Measurements from ENCODE around the gene RNH1. TPM values are rescaled to one million over a fixed set of nuclear protein-coding genes. Genes with fewer than 3 reads are reported as not detected.

RNH1 gene
- total and polyA plus RNA-seq, 2 of the 8 experiments (the other 6 are each of a cell fraction or from before 2014, with no cell fraction given) = 48.7 to 49.8 TPM

- no peak overlapping the region for H3K23ac ChIP-seq (ENCODE audit: insufficient read length)
- H2BK5ac ChIP-seq (ENCODE audit: low read depth, low read length) = no peak overlapping the region
- peaks cover 0 to 9% (median 2%) of the 10 kb centered on the region in 4 experiments; a peak in 3 of 7 replicates for H3K4me1 ChIP-seq (replicated peaks in 1 of 4; ENCODE audit: control insufficient read depth in 3 of 4, insufficient read depth in 4 of 4, low read length in 3 of 4)
- H2AK5ac ChIP-seq (ENCODE audit: low read depth, low read length) = no peak overlapping the region
- H3K36me3 ChIP-seq (ENCODE audit: control insufficient read depth in 2 of 4, insufficient read depth in 4 of 4, low read length in 3 of 4) = no peaks in the 10 kb centered on the region; a peak in 1 of 8 replicates
- DNase-seq (ENCODE audit: low read depth in 1 of 2, low spot score in 2 of 2) (no peak), FAIRE-seq (no peak)
- H2BK12ac ChIP-seq (ENCODE audit: low read depth, low read length) = no peak overlapping the region
- H3K56ac ChIP-seq (replicated peaks; ENCODE audit: insufficient read length, low read depth, low read length) = no peak overlapping the region
- no peak overlapping the region for H3K4me2 ChIP-seq (ENCODE audit: insufficient read depth in 1 of 2, low read depth in 2 of 2, low read length in 2 of 2)
- WGBS, 2 experiments (ENCODE audit: extremely low coverage in 1 of 2, insufficient coverage in 1 of 2, insufficient read length in 1 of 2, insufficient replicate concordance in 2 of 2, low coverage in 1 of 2, low lambda C conversion rate in 2 of 2, missing lambda C conversion rate in 1 of 2) = 94% methylated on average over 5 of the region's 5 CpGs; no CpG with 5 or more reads in 1 of the 2 experiments
- H3K14ac ChIP-seq (ENCODE audit: insufficient read length) = no peak overlapping the region
- H2BK120ac ChIP-seq (replicated peaks; ENCODE audit: low read depth, low read length) = no peak overlapping the region
- H4K20me1 ChIP-seq (replicated peaks in 1 of 2; ENCODE audit: control insufficient read depth in 1 of 2, insufficient read depth in 2 of 2, low read length in 2 of 2) = peaks cover 0 to 4% of the 10 kb centered on the region in 2 experiments
- H3K4me3 ChIP-seq (ENCODE audit: extremely low read depth in 1 of 4, insufficient read depth in 2 of 4, low read depth in 3 of 4, low read length in 4 of 4) = no peak overlapping the region
- no peak overlapping the region for H4K5ac ChIP-seq (ENCODE audit: insufficient read length, low read depth, low read length)
- ChIA-PET POLR2A (ENCODE audit: partially characterized antibody) (interaction anchor here (1.1 to 2.6 kb wide), 3 partner anchors 9 to 23 kb away, joined by 3 to 8 read pairs (median 4); no protein-coding TSS in a partner anchor), CTCF (ENCODE audit: partially characterized antibody) (interaction anchor here (0.9 to 1.2 kb wide), 4 partner anchors 10 to 252 kb away, joined by 3 to 9 read pairs (median 4); no protein-coding TSS in a partner anchor)
- no peak overlapping the region for H2AFZ ChIP-seq (ENCODE audit: low read length)
- no peak overlapping the region for H3K27ac ChIP-seq (ENCODE audit: low read depth, low read length)
- no peak overlapping the region for H4K91ac ChIP-seq (replicated peaks; ENCODE audit: insufficient read length, low read length)
- H3K79me1 ChIP-seq (ENCODE audit: low read depth, low read length) = peaks cover 2% of the 10 kb centered on the region; the same call in 1 of the 2 replicates
- no peak overlapping the region for H4K8ac ChIP-seq (ENCODE audit: extremely low read depth, insufficient read depth, low read length)
- H2BK15ac ChIP-seq (ENCODE audit: low read length) = no peak overlapping the region
- no peaks in the 10 kb centered on the region for H3K27me3 ChIP-seq (replicated peaks in 1 of 4; ENCODE audit: control insufficient read depth in 3 of 4, extremely low read depth in 1 of 4, insufficient read depth in 3 of 4, low read length in 3 of 4)
- no peak overlapping the region for H3K4ac ChIP-seq (replicated peaks; ENCODE audit: insufficient read length, low read depth, low read length)
- no peaks in the 10 kb centered on the region for H3K9me3 ChIP-seq (ENCODE audit: insufficient read depth in 2 of 2, low read depth in 1 of 2, low read length in 1 of 2)
- peaks cover 0 to 12% of the 10 kb centered on the region in 2 experiments; a peak in 1 of 4 replicates for H3K79me2 ChIP-seq (ENCODE audit: control insufficient read depth in 1 of 2, insufficient read depth in 2 of 2, low read length in 2 of 2)
- no peak overlapping the region for H3K18ac ChIP-seq (ENCODE audit: extremely low read depth, low read length)
- peaks cover 8% of the 10 kb centered on the region for H3K23me2 ChIP-seq (ENCODE audit: low read depth, low read length)
- no peak overlapping the region for H2BK20ac ChIP-seq (ENCODE audit: low read length)
- H3K9ac ChIP-seq (replicated peaks in 1 of 4; ENCODE audit: extremely low read depth in 1 of 4, low read depth in 3 of 4, low read length in 3 of 4) = no peak overlapping the region
- TF ChIP-seq NANOG (IDR thresholded peaks at IDR 0.05; ENCODE audit: insufficient read depth, low read depth, low read length, poor library complexity, severe bottlenecking) (no peak), SP4 (IDR thresholded peaks at IDR 0.05; ENCODE audit: low read length) (no peak), SUZ12 (IDR thresholded peaks at IDR 0.05; ENCODE audit: low read length) (no peak), ATF2 (IDR thresholded peaks at IDR 0.05; ENCODE audit: low read length) (no peak), ASH2L (IDR thresholded peaks at IDR 0.05; ENCODE audit: low read length) (no peak), CTBP2 (IDR thresholded peaks at IDR 0.05; ENCODE audit: borderline replicate concordance, insufficient read depth, insufficient read length, low read length) (no peak), GTF2F1 (IDR thresholded peaks at IDR 0.05; ENCODE audit: borderline replicate concordance, low read depth, low read length) (no peak), POLR2AphosphoS5 (IDR thresholded peaks at IDR 0.05; ENCODE audit: low read depth, low read length) (no peak), SP2 (IDR thresholded peaks at IDR 0.05; ENCODE audit: low read length) (no peak), MAX (IDR thresholded peaks at IDR 0.05) (no peak), SAP30 (IDR thresholded peaks at IDR 0.05; ENCODE audit: insufficient read depth, insufficient replicate concordance, low read length) (no peak), CBX5 (IDR thresholded peaks at IDR 0.05; ENCODE audit: low read depth, low read length) (no peak)
These were observed 1.9 kb upstream of the RNH1 start for GRCh38 chr11:508956-509355.

Data from H1 (cell line).